HEK293 (cell line): Measurements from ENCODE around the gene CDYL.

Experiments
- CTCF ChIA-PET: fragments of 350-600 bp; formaldehyde crosslinking; extraction: SDS; loops from one replicate; lab custom pipeline; 2021; ENCODE audit warnings: antibody characterized with exemption; lab: Yijun Ruan, JAX
- POLR2A ChIA-PET: fragments of 300-600 bp; formaldehyde crosslinking; extraction: SDS; loops from one replicate; lab custom pipeline; 2020; ENCODE audit warnings: antibody characterized with exemption, inconsistent platforms; lab: Yijun Ruan, JAX
- H3K27ac ChIP-seq: fragments of 200-500 bp; sonication (Bioruptor generic); 2 replicates; pipeline ENCODE4 v1.5.1; 2014; ENCODE audit warnings: low read depth, low read length, control low read depth, inconsistent platforms; ENCODE audit errors: extremely low read depth
- H3K36me3 ChIP-seq, 2 experiments: fragments of 200-500 bp in 1 of 2; sonication (Bioruptor generic) in 1 of 2; 1 replicate in 1 of 2; 2 replicates in 1 of 2; pipeline ENCODE4 v1.5.1; 2014 to 2017; ENCODE audit warnings: inconsistent platforms in 2 of 2, low read length in 2 of 2; ENCODE audit not compliant: control insufficient read depth in 2 of 2, insufficient read depth in 1 of 2
- H3K4me1 ChIP-seq: fragments of 200-500 bp; sonication (Bioruptor generic); 2 replicates; pipeline ENCODE4 v1.5.1; 2014; ENCODE audit warnings: mild to moderate bottlenecking, low read length, inconsistent platforms; ENCODE audit not compliant: control insufficient read depth, insufficient read depth
- H3K4me3 ChIP-seq: 2 replicates; pipeline ENCODE4 v1.5.1; 2011; ENCODE audit warnings: low read depth, mild to moderate bottlenecking, control low read depth, low read length, moderate library complexity
- H3K9me3 ChIP-seq: fragments of 200-500 bp; sonication (Bioruptor generic); 2 replicates; pipeline ENCODE4 v1.5.1; 2014; ENCODE audit warnings: low read depth, low read length, inconsistent platforms; ENCODE audit not compliant: control insufficient read depth, insufficient read depth
- HOXD13 ChIP-seq: sonication (generic); formaldehyde crosslinking; IDR thresholded peaks from 2 replicates; pipeline ENCODE4 v1.8.0; 2022; ENCODE audit warnings: missing genetic modification reagents, borderline replicate concordance
- SCRT2 ChIP-seq: fragments of 450-650 bp; formaldehyde crosslinking; IDR thresholded peaks from 2 replicates; pipeline ENCODE4 v1.5.1; 2016; ENCODE audit warnings: missing biosample characterization, missing genetic modification characterization
- SETDB1 ChIP-seq: IDR thresholded peaks from one replicate; pipeline ENCODE4 v1.6.1; 2017; ENCODE audit warnings: mild to moderate bottlenecking, low read length, moderate library complexity, mixed read lengths; ENCODE audit not compliant: insufficient read length
- SP3 ChIP-seq: fragments of 450-650 bp; formaldehyde crosslinking; IDR thresholded peaks from 2 replicates; pipeline ENCODE4 v1.5.1; 2016; ENCODE audit warnings: missing biosample characterization, missing genetic modification characterization
- TCF7L2 ChIP-seq: IDR thresholded peaks from 2 replicates; pipeline ENCODE4 v1.6.1; 2011; ENCODE audit warnings: low read depth, mild to moderate bottlenecking, inconsistent platforms, low read length, moderate library complexity, borderline replicate concordance
- ZBTB17 ChIP-seq: fragments of 450-650 bp; formaldehyde crosslinking; IDR thresholded peaks from 2 replicates; pipeline ENCODE4 v1.5.1; 2016; ENCODE audit warnings: missing biosample characterization, missing genetic modification characterization
- ZFHX2 ChIP-seq: fragments of 450-650 bp; formaldehyde crosslinking; conservative IDR thresholded peaks from 2 replicates; pipeline ENCODE4 v1.5.1; 2016; ENCODE audit warnings: missing biosample characterization, missing genetic modification characterization
- ZFP37 ChIP-seq: fragments of 450-650 bp; formaldehyde crosslinking; IDR thresholded peaks from 2 replicates; pipeline ENCODE4 v1.5.1; 2016; ENCODE audit warnings: missing biosample characterization, missing genetic modification characterization
- ZNF2 ChIP-seq: fragments of 450-650 bp; formaldehyde crosslinking; IDR thresholded peaks from 2 replicates; pipeline ENCODE4 v1.5.1; 2016; ENCODE audit warnings: missing biosample characterization, missing genetic modification characterization
- ZNF221 ChIP-seq: fragments of 450-650 bp; formaldehyde crosslinking; IDR thresholded peaks from 2 replicates; pipeline ENCODE4 v1.5.1; 2017; ENCODE audit warnings: missing biosample characterization, missing genetic modification characterization, borderline replicate concordance
- ZNF302 ChIP-seq: fragments of 450-650 bp; formaldehyde crosslinking; IDR thresholded peaks from 2 replicates; pipeline ENCODE4 v1.5.1; 2016; ENCODE audit warnings: missing biosample characterization, missing genetic modification characterization, low read depth
- ZNF366 ChIP-seq: fragments of 450-650 bp; formaldehyde crosslinking; conservative IDR thresholded peaks from 2 replicates; pipeline ENCODE4 v1.5.1; 2016; ENCODE audit warnings: missing biosample characterization, missing genetic modification characterization
- ZNF37A ChIP-seq: fragments of 450-650 bp; IDR thresholded peaks from 2 replicates; pipeline ENCODE4 v1.5.1; 2018; ENCODE audit warnings: missing biosample characterization, missing genetic modification characterization
- ZNF394 ChIP-seq: fragments of 450-650 bp; formaldehyde crosslinking; IDR thresholded peaks from 2 replicates; pipeline ENCODE4 v1.5.1; 2016; ENCODE audit warnings: missing biosample characterization, missing genetic modification characterization, mild to moderate bottlenecking, moderate library complexity, borderline replicate concordance
- ZNF549 ChIP-seq: fragments of 450-650 bp; IDR thresholded peaks from 2 replicates; pipeline ENCODE4 v1.5.1; 2018; ENCODE audit warnings: missing biosample characterization, missing genetic modification characterization, mild to moderate bottlenecking, inconsistent platforms, moderate library complexity
- ZNF560 ChIP-seq: fragments of 450-650 bp; formaldehyde crosslinking; IDR thresholded peaks from 2 replicates; pipeline ENCODE4 v1.5.1; 2017; ENCODE audit warnings: missing biosample characterization, missing genetic modification characterization, borderline replicate concordance
- ZNF585B ChIP-seq: fragments of 450-650 bp; formaldehyde crosslinking; IDR thresholded peaks from 2 replicates; pipeline ENCODE4 v1.5.1; 2016; ENCODE audit warnings: missing biosample characterization, missing genetic modification characterization
- ZNF664 ChIP-seq: fragments of 450-650 bp; formaldehyde crosslinking; IDR thresholded peaks from 2 replicates; pipeline ENCODE4 v1.5.1; 2016; ENCODE audit warnings: missing biosample characterization, missing genetic modification characterization
- TF ChIP-seq, protein P1 (sequence below): fragments of 450-650 bp; formaldehyde crosslinking; IDR thresholded peaks from 2 replicates; pipeline ENCODE4 v1.5.1; 2016; ENCODE audit warnings: missing biosample characterization, missing genetic modification characterization, borderline replicate concordance
- TF ChIP-seq, protein P2 (sequence below): fragments of 450-650 bp; formaldehyde crosslinking; IDR thresholded peaks from 2 replicates; pipeline ENCODE4 v1.5.1; 2016; ENCODE audit warnings: missing biosample characterization, missing genetic modification characterization
- TF ChIP-seq, protein P3 (sequence below): fragments of 450-650 bp; formaldehyde crosslinking; IDR thresholded peaks from 2 replicates; pipeline ENCODE4 v1.5.1; 2016; ENCODE audit warnings: missing biosample characterization, missing genetic modification characterization, low read depth
- TF ChIP-seq, protein P4 (sequence below): fragments of 450-650 bp; formaldehyde crosslinking; IDR thresholded peaks from 2 replicates; pipeline ENCODE4 v1.5.1; 2016; ENCODE audit warnings: missing biosample characterization, missing genetic modification characterization
- TF ChIP-seq, protein P5 (sequence below): fragments of 450-650 bp; formaldehyde crosslinking; IDR thresholded peaks from 2 replicates; pipeline ENCODE4 v1.5.1; 2017; ENCODE audit warnings: missing biosample characterization, missing genetic modification characterization

The CDYL gene

DNA sequence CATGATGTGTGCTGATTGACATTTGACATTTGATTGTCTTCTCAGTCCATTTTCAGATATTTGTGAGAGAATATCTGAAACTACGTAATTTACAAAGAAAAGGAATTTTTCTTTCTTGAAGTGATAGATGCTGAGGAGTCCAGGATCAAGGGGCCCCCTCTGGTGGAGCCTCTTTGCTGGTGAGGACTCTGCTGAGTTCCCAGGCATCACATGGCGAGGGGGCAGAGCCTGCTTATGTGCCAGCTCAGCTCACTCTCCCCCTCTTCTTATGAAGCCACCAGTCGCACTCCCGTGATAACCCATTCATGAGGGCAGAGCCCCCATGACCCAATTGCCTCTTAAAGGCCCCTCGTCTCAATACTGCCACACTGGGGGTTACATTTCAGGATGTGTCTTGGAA, 136.4 kb downstream of the CDYL start (continued):
- no peak for TF ChIP-seq ZNF302 (tag by site-specific recombination)
- TF ChIP-seq ZNF2, result no peak
- TF ChIP-seq, protein P1, sequence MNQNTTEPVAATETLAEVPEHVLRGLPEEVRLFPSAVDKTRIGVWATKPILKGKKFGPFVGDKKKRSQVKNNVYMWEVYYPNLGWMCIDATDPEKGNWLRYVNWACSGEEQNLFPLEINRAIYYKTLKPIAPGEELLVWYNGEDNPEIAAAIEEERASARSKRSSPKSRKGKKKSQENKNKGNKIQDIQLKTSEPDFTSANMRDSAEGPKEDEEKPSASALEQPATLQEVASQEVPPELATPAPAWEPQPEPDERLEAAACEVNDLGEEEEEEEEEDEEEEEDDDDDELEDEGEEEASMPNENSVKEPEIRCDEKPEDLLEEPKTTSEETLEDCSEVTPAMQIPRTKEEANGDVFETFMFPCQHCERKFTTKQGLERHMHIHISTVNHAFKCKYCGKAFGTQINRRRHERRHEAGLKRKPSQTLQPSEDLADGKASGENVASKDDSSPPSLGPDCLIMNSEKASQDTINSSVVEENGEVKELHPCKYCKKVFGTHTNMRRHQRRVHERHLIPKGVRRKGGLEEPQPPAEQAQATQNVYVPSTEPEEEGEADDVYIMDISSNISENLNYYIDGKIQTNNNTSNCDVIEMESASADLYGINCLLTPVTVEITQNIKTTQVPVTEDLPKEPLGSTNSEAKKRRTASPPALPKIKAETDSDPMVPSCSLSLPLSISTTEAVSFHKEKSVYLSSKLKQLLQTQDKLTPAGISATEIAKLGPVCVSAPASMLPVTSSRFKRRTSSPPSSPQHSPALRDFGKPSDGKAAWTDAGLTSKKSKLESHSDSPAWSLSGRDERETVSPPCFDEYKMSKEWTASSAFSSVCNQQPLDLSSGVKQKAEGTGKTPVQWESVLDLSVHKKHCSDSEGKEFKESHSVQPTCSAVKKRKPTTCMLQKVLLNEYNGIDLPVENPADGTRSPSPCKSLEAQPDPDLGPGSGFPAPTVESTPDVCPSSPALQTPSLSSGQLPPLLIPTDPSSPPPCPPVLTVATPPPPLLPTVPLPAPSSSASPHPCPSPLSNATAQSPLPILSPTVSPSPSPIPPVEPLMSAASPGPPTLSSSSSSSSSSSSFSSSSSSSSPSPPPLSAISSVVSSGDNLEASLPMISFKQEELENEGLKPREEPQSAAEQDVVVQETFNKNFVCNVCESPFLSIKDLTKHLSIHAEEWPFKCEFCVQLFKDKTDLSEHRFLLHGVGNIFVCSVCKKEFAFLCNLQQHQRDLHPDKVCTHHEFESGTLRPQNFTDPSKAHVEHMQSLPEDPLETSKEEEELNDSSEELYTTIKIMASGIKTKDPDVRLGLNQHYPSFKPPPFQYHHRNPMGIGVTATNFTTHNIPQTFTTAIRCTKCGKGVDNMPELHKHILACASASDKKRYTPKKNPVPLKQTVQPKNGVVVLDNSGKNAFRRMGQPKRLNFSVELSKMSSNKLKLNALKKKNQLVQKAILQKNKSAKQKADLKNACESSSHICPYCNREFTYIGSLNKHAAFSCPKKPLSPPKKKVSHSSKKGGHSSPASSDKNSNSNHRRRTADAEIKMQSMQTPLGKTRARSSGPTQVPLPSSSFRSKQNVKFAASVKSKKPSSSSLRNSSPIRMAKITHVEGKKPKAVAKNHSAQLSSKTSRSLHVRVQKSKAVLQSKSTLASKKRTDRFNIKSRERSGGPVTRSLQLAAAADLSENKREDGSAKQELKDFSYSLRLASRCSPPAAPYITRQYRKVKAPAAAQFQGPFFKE (tag by site-specific recombination), result no peak
- TF ChIP-seq ZBTB17 (tag by site-specific recombination), result no peak
- no peak for TF ChIP-seq TCF7L2
- TF ChIP-seq ZNF394 (tag by site-specific recombination), result no peak
- TF ChIP-seq ZNF560, result no peak

DNA sequence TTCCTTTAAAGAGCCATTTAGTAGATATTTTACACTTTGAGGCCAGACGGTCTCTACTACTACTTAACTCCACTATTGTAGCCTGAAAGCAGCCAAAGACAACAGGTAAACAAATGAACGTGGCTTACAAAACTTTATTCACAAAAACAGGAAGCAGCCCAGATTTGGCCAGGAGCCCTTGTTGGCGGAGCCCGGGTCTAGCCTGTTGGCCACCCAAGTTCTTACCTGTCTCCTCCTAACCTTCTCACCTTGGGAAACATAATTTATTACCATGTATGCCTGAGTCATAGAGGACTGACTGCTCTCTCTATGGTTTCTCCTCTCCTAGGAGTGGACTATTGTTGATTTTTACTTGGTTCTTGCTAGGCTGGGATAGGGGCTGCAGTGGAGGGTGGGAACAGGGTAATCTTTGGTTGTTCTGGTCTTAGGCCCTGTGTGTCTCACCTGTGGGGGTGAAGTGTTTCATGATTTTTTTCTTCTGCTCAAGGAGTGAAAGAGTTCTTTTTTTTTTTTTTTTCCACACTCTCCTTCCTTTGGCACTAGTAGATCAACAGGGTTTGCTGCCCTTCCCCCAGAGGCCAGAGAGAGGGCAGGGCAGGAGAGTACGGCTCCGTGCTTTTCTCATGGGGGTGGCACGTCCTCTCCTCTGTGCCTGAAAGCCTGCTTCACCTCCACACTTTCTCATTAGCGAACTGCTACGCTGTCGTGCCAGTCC, 137.7 kb downstream of the CDYL start:
- CTCF ChIA-PET, result interaction anchor here (0.6 kb wide), 2 partner anchors 8 to 127 kb away, joined by 3 to 5 read pairs; no protein-coding TSS in a partner anchor
- Histone ChIP-seq H3K36me3 (peaks cover 0 to 3% of the 10 kb centered on the region in 2 experiments; a peak in 1 of 3 replicates), H3K4me1 (peaks cover 9% of the 10 kb centered on the region), H3K9me3 (no peaks in the 10 kb centered on the region), H3K27ac (no peak overlapping the region), H3K4me3 (no peak overlapping the region)
- POLR2A ChIA-PET, result no interaction called here
- TF ChIP-seq SP3 (no peak), ZFP37 (tag by site-specific recombination) (no peak), SCRT2 (no peak), ZNF37A (tag by site-specific recombination) (no peak), ZNF664 (tag by site-specific recombination) (no peak), SETDB1 (no peak), ZFHX2 (tag by site-specific recombination) (no peak), ZNF549 (tag by site-specific recombination) (no peak), ZNF221 (no peak), ZNF366 (no peak), HOXD13 (CRISPR knock-in tag) (no peak), ZNF585B (tag by site-specific recombination) (no peak)
- TF ChIP-seq, protein P2, sequence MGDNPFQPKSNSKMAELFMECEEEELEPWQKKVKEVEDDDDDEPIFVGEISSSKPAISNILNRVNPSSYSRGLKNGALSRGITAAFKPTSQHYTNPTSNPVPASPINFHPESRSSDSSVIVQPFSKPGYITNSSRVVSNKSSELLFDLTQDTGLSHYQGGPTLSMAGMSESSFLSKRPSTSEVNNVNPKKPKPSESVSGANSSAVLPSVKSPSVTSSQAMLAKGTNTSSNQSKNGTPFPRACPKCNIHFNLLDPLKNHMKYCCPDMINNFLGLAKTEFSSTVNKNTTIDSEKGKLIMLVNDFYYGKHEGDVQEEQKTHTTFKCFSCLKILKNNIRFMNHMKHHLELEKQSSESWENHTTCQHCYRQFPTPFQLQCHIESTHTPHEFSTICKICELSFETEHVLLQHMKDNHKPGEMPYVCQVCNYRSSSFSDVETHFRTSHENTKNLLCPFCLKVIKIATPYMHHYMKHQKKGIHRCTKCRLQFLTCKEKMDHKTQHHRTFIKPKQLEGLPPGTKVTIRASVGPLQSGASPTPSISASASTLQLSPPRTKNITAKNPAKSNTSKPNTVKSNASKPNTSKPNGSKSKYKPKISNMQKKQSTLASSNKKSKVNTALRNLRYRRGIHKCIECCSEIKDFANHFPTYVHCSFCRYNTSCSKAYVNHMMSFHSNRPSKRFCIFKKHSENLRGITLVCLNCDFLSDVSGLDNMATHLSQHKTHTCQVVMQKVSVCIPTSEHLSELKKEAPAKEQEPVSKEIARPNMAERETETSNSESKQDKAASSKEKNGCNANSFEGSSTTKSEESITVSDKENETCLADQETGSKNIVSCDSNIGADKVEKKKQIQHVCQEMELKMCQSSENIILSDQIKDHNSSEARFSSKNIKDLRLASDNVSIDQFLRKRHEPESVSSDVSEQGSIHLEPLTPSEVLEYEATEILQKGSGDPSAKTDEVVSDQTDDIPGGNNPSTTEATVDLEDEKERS (tag by site-specific recombination), result no peak
- TF ChIP-seq, protein P3, sequence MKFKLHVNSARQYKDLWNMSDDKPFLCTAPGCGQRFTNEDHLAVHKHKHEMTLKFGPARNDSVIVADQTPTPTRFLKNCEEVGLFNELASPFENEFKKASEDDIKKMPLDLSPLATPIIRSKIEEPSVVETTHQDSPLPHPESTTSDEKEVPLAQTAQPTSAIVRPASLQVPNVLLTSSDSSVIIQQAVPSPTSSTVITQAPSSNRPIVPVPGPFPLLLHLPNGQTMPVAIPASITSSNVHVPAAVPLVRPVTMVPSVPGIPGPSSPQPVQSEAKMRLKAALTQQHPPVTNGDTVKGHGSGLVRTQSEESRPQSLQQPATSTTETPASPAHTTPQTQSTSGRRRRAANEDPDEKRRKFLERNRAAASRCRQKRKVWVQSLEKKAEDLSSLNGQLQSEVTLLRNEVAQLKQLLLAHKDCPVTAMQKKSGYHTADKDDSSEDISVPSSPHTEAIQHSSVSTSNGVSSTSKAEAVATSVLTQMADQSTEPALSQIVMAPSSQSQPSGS (tag by site-specific recombination), result no peak
- TF ChIP-seq, protein P4, sequence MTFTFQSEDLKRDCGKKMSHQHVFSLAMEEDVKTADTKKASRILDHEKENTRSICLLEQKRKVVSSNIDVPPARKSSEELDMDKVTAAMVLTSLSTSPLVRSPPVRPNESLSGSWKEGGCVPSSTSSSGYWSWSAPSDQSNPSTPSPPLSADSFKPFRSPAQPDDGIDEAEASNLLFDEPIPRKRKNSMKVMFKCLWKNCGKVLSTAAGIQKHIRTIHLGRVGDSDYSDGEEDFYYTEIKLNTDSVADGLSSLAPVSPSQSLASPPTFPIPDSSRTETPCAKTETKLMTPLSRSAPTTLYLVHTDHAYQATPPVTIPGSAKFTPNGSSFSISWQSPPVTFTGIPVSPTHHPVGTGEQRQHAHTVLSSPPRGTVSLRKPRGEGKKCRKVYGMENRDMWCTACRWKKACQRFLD, result no peak
- TF ChIP-seq, protein P5, sequence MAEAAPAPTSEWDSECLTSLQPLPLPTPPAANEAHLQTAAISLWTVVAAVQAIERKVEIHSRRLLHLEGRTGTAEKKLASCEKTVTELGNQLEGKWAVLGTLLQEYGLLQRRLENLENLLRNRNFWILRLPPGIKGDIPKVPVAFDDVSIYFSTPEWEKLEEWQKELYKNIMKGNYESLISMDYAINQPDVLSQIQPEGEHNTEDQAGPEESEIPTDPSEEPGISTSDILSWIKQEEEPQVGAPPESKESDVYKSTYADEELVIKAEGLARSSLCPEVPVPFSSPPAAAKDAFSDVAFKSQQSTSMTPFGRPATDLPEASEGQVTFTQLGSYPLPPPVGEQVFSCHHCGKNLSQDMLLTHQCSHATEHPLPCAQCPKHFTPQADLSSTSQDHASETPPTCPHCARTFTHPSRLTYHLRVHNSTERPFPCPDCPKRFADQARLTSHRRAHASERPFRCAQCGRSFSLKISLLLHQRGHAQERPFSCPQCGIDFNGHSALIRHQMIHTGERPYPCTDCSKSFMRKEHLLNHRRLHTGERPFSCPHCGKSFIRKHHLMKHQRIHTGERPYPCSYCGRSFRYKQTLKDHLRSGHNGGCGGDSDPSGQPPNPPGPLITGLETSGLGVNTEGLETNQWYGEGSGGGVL (tag by site-specific recombination), result no peak
